GM12878 (cell line): ENCODE data around the gene KRTAP1-1. TPM values are rescaled to one million over a fixed set of nuclear protein-coding genes. Genes with fewer than 3 reads are reported as not detected.

ENCODE experiments used
- ATAC-seq: fragments of 200-7000 bp; cut with Tn5 transposase; 3 replicates; pipeline ENCODE4 v1.9.1; 2020; ENCODE audit warnings: mild to moderate bottlenecking, moderate library complexity
- BruUV-seq: library from RNA; stranded (reverse); fragments of 400-500 nt; replicated peaks from 2 replicates; lab custom pipeline; 2021; lab: Mats Ljungman, UMichigan
- CTCF ChIA-PET: fragments of 300-600 bp; sonication (Branson Sonifier 250); formaldehyde crosslinking; extraction: SDS; loops from one replicate; lab custom pipeline; 2021; ENCODE audit warnings: inconsistent platforms; lab: Yijun Ruan, JAX
- POLR2A ChIA-PET: fragments of 350-600 bp; formaldehyde crosslinking; extraction: SDS; loops from one replicate; lab custom pipeline; 2021; ENCODE audit warnings: inconsistent platforms; lab: Charles Lee
- RAD21 ChIA-PET: fragments of 300-600 bp; sonication (Branson Sonifier 250); formaldehyde crosslinking; loops from one replicate; lab custom pipeline; 2023; ENCODE audit warnings: antibody characterized with exemption; ENCODE audit not compliant: unreplicated experiment; lab: Charles Lee
- SMC1A ChIA-PET: fragments of 300-600 bp; sonication (Branson Sonifier 250); formaldehyde crosslinking; loops from one replicate; lab custom pipeline; 2023; ENCODE audit not compliant: unreplicated experiment, uncharacterized antibody; lab: Charles Lee
- DNase-seq: peaks from one replicate; pipeline ENCODE4 v3.0.0-alpha.2; 2011; ENCODE audit warnings: low read depth, low spot score
- FAIRE-seq: peaks from 3 replicates; lab custom pipeline; 2011; peaks lifted over from hg19 to GRCh38; lab: Jason Lieb, UNC
- H2AFZ ChIP-seq: 2 replicates; pipeline ENCODE4 v1.6.0; 2011; ENCODE audit warnings: low read depth, low read length, control low read depth; ENCODE audit not compliant: control insufficient read depth
- H3K27ac ChIP-seq: 2 replicates; pipeline ENCODE4 v1.5.1; 2011; ENCODE audit warnings: control low read depth; ENCODE audit not compliant: control insufficient read depth, insufficient read depth
- H3K27me3 ChIP-seq, 2 experiments: replicated peaks in 1 of 2; 2 replicates each; pipeline versions ENCODE4 v1.6.0 to v1.6.1; 2011; ENCODE audit warnings: low read length in 1 of 2; ENCODE audit not compliant: control insufficient read depth in 2 of 2, insufficient read depth in 2 of 2
- H3K36me3 ChIP-seq, 2 experiments: 2 replicates each; pipeline ENCODE4 v1.5.1; 2011; ENCODE audit warnings: low read length in 1 of 2; ENCODE audit not compliant: control insufficient read depth in 2 of 2, insufficient read depth in 2 of 2
- H3K4me1 ChIP-seq: 2 replicates; pipeline ENCODE4 v1.6.1; 2011; ENCODE audit warnings: mild to moderate bottlenecking, low read length, moderate library complexity, mixed read lengths; ENCODE audit not compliant: control insufficient read depth, insufficient read depth
- H3K4me2 ChIP-seq: 2 replicates; pipeline ENCODE4 v1.6.0; 2011; ENCODE audit warnings: control low read depth; ENCODE audit not compliant: control insufficient read depth, insufficient read depth
- H3K4me3 ChIP-seq: fragments of 200-600 bp; sonication (generic); 2 replicates; pipeline ENCODE4 v1.5.1; 2016
- H3K79me2 ChIP-seq: 2 replicates; pipeline ENCODE4 v1.6.0; 2011; ENCODE audit warnings: low read length; ENCODE audit not compliant: control insufficient read depth, insufficient read depth
- H3K9ac ChIP-seq: 2 replicates; pipeline ENCODE4 v1.8.0; 2011; ENCODE audit warnings: low read length, control low read depth, mixed read lengths; ENCODE audit not compliant: control insufficient read depth, insufficient read depth
- H3K9me3 ChIP-seq: replicated peaks from 3 replicates; pipeline ENCODE4 v1.5.1; 2011; ENCODE audit warnings: mild to moderate bottlenecking, low read length; ENCODE audit not compliant: control insufficient read depth, insufficient read depth
- H4K20me1 ChIP-seq: 2 replicates; pipeline ENCODE4 v1.6.0; 2011; ENCODE audit not compliant: control insufficient read depth, insufficient read depth
- BMI1 ChIP-seq: fragments of 450-650 bp; IDR thresholded peaks from 2 replicates; pipeline ENCODE4 v1.6.1; 2016; ENCODE audit warnings: mild to moderate bottlenecking, moderate library complexity, borderline replicate concordance
- CBFB ChIP-seq: IDR thresholded peaks from 2 replicates; pipeline ENCODE4 v1.6.1; 2016; ENCODE audit warnings: antibody characterized with exemption, low read depth
- CEBPB ChIP-seq, 2 experiments: fragments of 150-350 bp in 1 of 2; IDR thresholded peaks; 2 replicates each; pipeline ENCODE4 v1.6.1; 2012 to 2014; ENCODE audit warnings: low read depth in 2 of 2, low read length in 2 of 2, borderline replicate concordance in 1 of 2, inconsistent platforms in 1 of 2
- CHD4 ChIP-seq: fragments of 200-600 bp; sonication (generic); IDR thresholded peaks from 2 replicates; pipeline ENCODE4 v1.6.1; 2016; ENCODE audit warnings: mild to moderate bottlenecking
- HCFC1 ChIP-seq: fragments of 150-350 bp; IDR thresholded peaks from 2 replicates; pipeline ENCODE4 v1.6.1; 2014; ENCODE audit warnings: low read length
- IRF4 ChIP-seq: IDR thresholded peaks from 2 replicates; pipeline ENCODE4 v1.6.1; 2011; ENCODE audit warnings: low read depth, low read length
- KDM1A ChIP-seq: fragments of 200-600 bp; sonication (generic); IDR thresholded peaks from 2 replicates; pipeline ENCODE4 v1.6.1; 2016; ENCODE audit warnings: borderline replicate concordance
- MXI1 ChIP-seq: fragments of 150-350 bp; IDR thresholded peaks from 2 replicates; pipeline ENCODE4 v1.6.1; 2011; ENCODE audit warnings: low read depth, mild to moderate bottlenecking, inconsistent platforms, low read length, improper control_type of control experiment
- NFYA ChIP-seq: IDR thresholded peaks from 2 replicates; pipeline ENCODE4 v1.6.1; 2011; ENCODE audit warnings: low read depth, mild to moderate bottlenecking, low read length, improper control_type of control experiment, borderline replicate concordance
- PAX5 ChIP-seq: IDR thresholded peaks from 2 replicates; pipeline ENCODE4 v1.6.1; 2011; ENCODE audit warnings: low read depth, low read length, borderline replicate concordance
- RB1 ChIP-seq: fragments of 450-650 bp; formaldehyde crosslinking; IDR thresholded peaks from 2 replicates; pipeline ENCODE4 v1.6.1; 2017; ENCODE audit warnings: mild to moderate bottlenecking, borderline replicate concordance
- TAF1 ChIP-seq: IDR thresholded peaks from 2 replicates; pipeline ENCODE4 v1.6.1; 2011; ENCODE audit warnings: mild to moderate bottlenecking, low read depth, low read length, borderline replicate concordance
- TCF7 ChIP-seq: IDR thresholded peaks from 2 replicates; pipeline ENCODE4 v1.6.1; 2014; ENCODE audit warnings: antibody characterized with exemption, borderline replicate concordance
- WRNIP1 ChIP-seq: IDR thresholded peaks from 2 replicates; pipeline ENCODE4 v1.6.1; 2011; ENCODE audit warnings: low read depth, low read length, improper control_type of control experiment, borderline replicate concordance
- ZNF384 ChIP-seq: IDR thresholded peaks from 2 replicates; pipeline ENCODE4 v1.6.1; 2012; ENCODE audit warnings: low read depth, mild to moderate bottlenecking, low read length, improper control_type of control experiment, borderline replicate concordance
- WGBS: methylation state at CpG from one replicate; pipeline ENCODE4 v1.1.6; 2016; ENCODE audit warnings: low lambda C conversion rate; ENCODE audit not compliant: insufficient replicate concordance, insufficient coverage; ENCODE audit errors: missing lambda C conversion rate; 5-methylcytosine and 5-hydroxymethylcytosine counted together
- in situ Hi-C: fragments of 300-500 bp; cut with MboI; formaldehyde crosslinking; loops from 9 replicates; pipeline ENCODE4 v1.14.3; 2018; ENCODE audit warnings: mixed read lengths
- intact Hi-C: fragments of 100-400 bp; cut with micrococcal nuclease; formaldehyde crosslinking; loops from one replicate; pipeline ENCODE4 v1.14.2; 2022; ENCODE audit not compliant: unreplicated experiment
- polyA plus RNA-seq, 11 experiments: library from polyadenylated mRNA; depleted of rRNA in 4 of 11; unstranded in 6 of 11; stranded (reverse) in 5 of 11; fragments of >200 nt; fragmentation: Nextera tagmentation in 4 of 11; fragmentation: Illumina TruSeq in 1 of 11; extraction: Ambion mirVana in 4 of 11; extraction: Trizol in 1 of 11; gene quantifications; 1 replicate in 1 of 11; 2 replicates in 10 of 11; pipeline versions ENCODE4 v1.2.1 to v1.2.3, GENCODE V29; 2011 to 2016; ENCODE audit warnings: inconsistent platforms in 2 of 11, missing spikeins in 2 of 11, low read depth in 1 of 11
- total RNA-seq, 4 experiments: library from RNA; depleted of rRNA in 3 of 4; stranded (reverse); fragments of >200 nt in 3 of 4; fragmentation: Illumina TruSeq in 1 of 4; extraction: Trizol in 1 of 4; gene quantifications; 2 replicates each; pipeline versions ENCODE4 v1.2.1 to v1.2.3, GENCODE V29; 2013 to 2021
- TF ChIP-seq, protein P1 (sequence below): fragments of 450-650 bp; formaldehyde crosslinking; IDR thresholded peaks from 2 replicates; pipeline ENCODE4 v1.4.0; 2022; ENCODE audit warnings: mild to moderate bottlenecking, moderate library complexity

KRTAP1-1 gene
- total and polyA plus RNA-seq, 10 of the 15 experiments (the other 5 are each of a cell fraction or from before 2014, with no cell fraction given), result not detected

DNA sequence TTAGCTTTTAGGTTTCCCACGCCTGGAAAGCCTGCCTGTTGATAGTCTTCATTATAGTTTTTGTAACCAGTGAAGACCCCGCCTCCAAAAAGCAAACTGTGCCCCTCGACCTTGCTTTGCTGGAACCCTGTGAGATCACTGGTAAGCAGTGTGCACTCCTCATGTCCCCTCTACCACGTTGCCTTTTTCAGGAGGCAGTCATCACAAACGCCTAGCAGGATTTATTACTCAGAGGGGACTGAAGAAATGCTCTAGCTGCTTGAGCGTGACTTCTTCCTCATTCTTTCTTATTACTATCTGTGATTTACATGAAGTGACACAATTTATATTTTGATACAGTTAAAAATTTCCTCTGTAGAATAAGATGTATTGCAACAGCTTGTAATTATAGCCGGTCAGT lies 25.8 kb downstream of the KRTAP1-1 start:
- no peak overlapping the region for H3K27ac ChIP-seq
- no peaks in the 10 kb centered on the region for H3K79me2 ChIP-seq
- RAD21 ChIA-PET, result no interaction called here
- H4K20me1 ChIP-seq, result no peaks in the 10 kb centered on the region
- TF ChIP-seq IRF4 (no peak), CHD4 (no peak), BMI1 (no peak), KDM1A (no peak), CEBPB (IDR thresholded peaks at IDR 0.05; ENCODE audit: borderline replicate concordance in 1 of 2, low read depth in 2 of 2, low read length in 2 of 2) (no peak), TCF7 (no peak), RB1 (no peak), HCFC1 (no peak), TAF1 (no peak), WRNIP1 (no peak), CBFB (no peak), NFYA (no peak), MXI1 (no peak), ZNF384 (no peak), PAX5 (no peak)
- TF ChIP-seq, protein P1, sequence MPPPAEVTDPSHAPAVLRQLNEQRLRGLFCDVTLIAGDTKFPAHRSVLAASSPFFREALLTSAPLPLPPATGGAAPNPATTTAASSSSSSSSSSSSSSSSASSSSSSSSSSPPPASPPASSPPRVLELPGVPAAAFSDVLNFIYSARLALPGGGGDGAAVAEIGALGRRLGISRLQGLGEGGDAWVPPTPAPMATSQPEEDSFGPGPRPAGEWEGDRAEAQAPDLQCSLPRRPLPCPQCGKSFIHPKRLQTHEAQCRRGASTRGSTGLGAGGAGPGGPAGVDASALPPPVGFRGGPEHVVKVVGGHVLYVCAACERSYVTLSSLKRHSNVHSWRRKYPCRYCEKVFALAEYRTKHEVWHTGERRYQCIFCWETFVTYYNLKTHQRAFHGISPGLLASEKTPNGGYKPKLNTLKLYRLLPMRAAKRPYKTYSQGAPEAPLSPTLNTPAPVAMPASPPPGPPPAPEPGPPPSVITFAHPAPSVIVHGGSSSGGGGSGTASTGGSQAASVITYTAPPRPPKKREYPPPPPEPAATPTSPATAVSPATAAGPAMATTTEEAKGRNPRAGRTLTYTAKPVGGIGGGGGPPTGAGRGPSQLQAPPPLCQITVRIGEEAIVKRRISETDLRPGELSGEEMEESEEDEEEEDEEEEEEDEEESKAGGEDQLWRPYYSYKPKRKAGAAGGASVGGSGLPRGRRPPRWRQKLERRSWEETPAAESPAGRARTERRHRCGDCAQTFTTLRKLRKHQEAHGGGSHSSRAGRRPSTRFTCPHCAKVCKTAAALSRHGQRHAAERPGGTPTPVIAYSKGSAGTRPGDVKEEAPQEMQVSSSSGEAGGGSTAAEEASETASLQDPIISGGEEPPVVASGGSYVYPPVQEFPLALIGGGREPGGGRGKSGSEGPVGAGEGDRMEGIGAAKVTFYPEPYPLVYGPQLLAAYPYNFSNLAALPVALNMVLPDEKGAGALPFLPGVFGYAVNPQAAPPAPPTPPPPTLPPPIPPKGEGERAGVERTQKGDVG, result no peak
- no peaks in the 10 kb centered on the region; a peak in 2 of 4 replicates for H3K27me3 ChIP-seq
- BruUV-seq, result no TSS peak
- SMC1A ChIA-PET, result no interaction called here
- ATAC-seq (no peak), DNase-seq (no peak), FAIRE-seq (no peak)
- H3K36me3 ChIP-seq, result no peaks in the 10 kb centered on the region
- no peaks in the 10 kb centered on the region for H3K4me1 ChIP-seq
- in situ Hi-C loops (no loop called here), intact Hi-C loops (no loop called here)
- H3K9me3 ChIP-seq, result no peaks in the 10 kb centered on the region
- H3K4me2 ChIP-seq, result no peak overlapping the region
- no peak overlapping the region for H3K9ac ChIP-seq
- POLR2A ChIA-PET, result no interaction called here
- H2AFZ ChIP-seq, result no peak overlapping the region
- H3K4me3 ChIP-seq, result no peak overlapping the region
- CTCF ChIA-PET, result no interaction called here
- WGBS, result 8% methylated on average over 7 of the region's 7 CpGs
